WTC11 (cell line): ENCODE data around the gene CELF4.

Source experiments
- ATF2 ChIP-seq: sonication (generic); formaldehyde crosslinking; IDR thresholded peaks from 2 replicates; pipeline ENCODE4 v1.8.1; 2022; ENCODE audit warnings: low read depth, missing genetic modification reagents, borderline replicate concordance
- CTCF ChIP-seq: fragments of 200-600 bp; IDR thresholded peaks from 2 replicates; pipeline ENCODE4 v1.8.0; 2022; ENCODE audit warnings: antibody characterized with exemption
- E2F1 ChIP-seq: sonication (generic); formaldehyde crosslinking; IDR thresholded peaks from 2 replicates; pipeline ENCODE4 v1.8.0; 2022; ENCODE audit warnings: mild to moderate bottlenecking, missing genetic modification reagents
- ELF4 ChIP-seq: sonication (generic); formaldehyde crosslinking; IDR thresholded peaks from 2 replicates; pipeline ENCODE4 v1.8.1; 2022; ENCODE audit warnings: low read depth, mild to moderate bottlenecking, moderate library complexity, missing genetic modification reagents
- FOXK1 ChIP-seq: sonication (generic); formaldehyde crosslinking; IDR thresholded peaks from 2 replicates; pipeline ENCODE4 v1.8.0; 2022; ENCODE audit warnings: mild to moderate bottlenecking, moderate library complexity, missing genetic modification reagents
- HMGA2 ChIP-seq: fragments of 250-450 bp; sonication (Bioruptor Pico); IDR thresholded peaks from 2 replicates; pipeline ENCODE4 v1.4.0; 2021; ENCODE audit warnings: mild to moderate bottlenecking, moderate library complexity
- MAX ChIP-seq: sonication (generic); formaldehyde crosslinking; IDR thresholded peaks from 2 replicates; pipeline ENCODE4 v1.8.0; 2022; ENCODE audit warnings: mild to moderate bottlenecking, missing genetic modification reagents
- MYBL2 ChIP-seq: sonication (generic); formaldehyde crosslinking; IDR thresholded peaks from 2 replicates; pipeline ENCODE4 v1.8.1; 2023; ENCODE audit warnings: mild to moderate bottlenecking, moderate library complexity, missing genetic modification reagents
- TEAD1 ChIP-seq: sonication (generic); formaldehyde crosslinking; IDR thresholded peaks from 2 replicates; pipeline ENCODE4 v1.8.0; 2022; ENCODE audit warnings: mild to moderate bottlenecking, missing genetic modification reagents
- ZNF512 ChIP-seq: sonication (generic); formaldehyde crosslinking; IDR thresholded peaks from 2 replicates; pipeline ENCODE4 v1.8.1; 2022; ENCODE audit warnings: missing genetic modification reagents, borderline replicate concordance

GRCh38 chr18:37565101-37565976 is at the start of gene CELF4:
- TF ChIP-seq CTCF: no peak
- TF ChIP-seq ATF2 (CRISPR knock-in tag): no peak
- TF ChIP-seq MYBL2 (CRISPR knock-in tag): peak; percentile 11; the same call in 1 of the 2 replicates
- no peak for TF ChIP-seq ELF4 (CRISPR knock-in tag)
- TF ChIP-seq TEAD1 (CRISPR knock-in tag): no peak
- TF ChIP-seq HMGA2 (CRISPR knock-in tag): no peak
- no peak for TF ChIP-seq MAX (CRISPR knock-in tag)
- TF ChIP-seq E2F1: peak; percentile 13; the same call in 1 of the 2 replicates
- 0 out of 2 replicates have a peak, but pooled peaks have one; percentile 1 for TF ChIP-seq FOXK1 (CRISPR knock-in tag)
- TF ChIP-seq ZNF512 (CRISPR knock-in tag): 0 out of 2 replicates have a peak, but pooled peaks have one; percentile 60
